K562 (cell line): Measurements from ENCODE around the gene SLC32A1. TPM values are rescaled to one million over a fixed set of nuclear protein-coding genes. Genes with fewer than 3 reads are reported as not detected.

Experiments used
- ATF1 ChIP-seq, 2 experiments: fragments of 450-650 bp in 1 of 2; IDR thresholded peaks; 2 replicates each; pipeline ENCODE4 v1.6.1; 2016; ENCODE audit warnings: missing compliant biosample characterization in 1 of 2, missing genetic modification characterization in 1 of 2
- CREM ChIP-seq: IDR thresholded peaks from 2 replicates; pipeline ENCODE4 v1.6.1; 2014; ENCODE audit warnings: antibody characterized with exemption, low read depth
- CXXC5 ChIP-seq: fragments of 250-450 bp; sonication (Bioruptor Pico); IDR thresholded peaks from 2 replicates; pipeline ENCODE4 v1.8.0; 2022; ENCODE audit warnings: inconsistent platforms, mild to moderate bottlenecking, moderate library complexity
- HDAC1 ChIP-seq, 2 experiments: fragments of 450-650 bp; IDR thresholded peaks; 2 replicates each; pipeline ENCODE4 v1.6.1; 2016 to 2017; ENCODE audit warnings: inconsistent platforms in 1 of 2, mild to moderate bottlenecking in 1 of 2, moderate library complexity in 1 of 2
- HMGN3 ChIP-seq: IDR thresholded peaks from 2 replicates; pipeline ENCODE4 v1.6.1; 2011; ENCODE audit warnings: borderline replicate concordance, low read depth, mild to moderate bottlenecking, mixed read lengths, low read length; ENCODE audit not compliant: insufficient read length; ENCODE audit errors: extremely low read depth
- MCM2 ChIP-seq: fragments of 450-650 bp; IDR thresholded peaks from 2 replicates; pipeline ENCODE4 v1.6.1; 2017; ENCODE audit warnings: low read depth, mild to moderate bottlenecking
- NCOA1 ChIP-seq: fragments of 450-650 bp; IDR thresholded peaks from 2 replicates; pipeline ENCODE4 v1.6.1; 2016; ENCODE audit warnings: low read depth
- NELFE ChIP-seq: IDR thresholded peaks from 2 replicates; pipeline ENCODE4 v1.6.1; 2011; ENCODE audit warnings: mild to moderate bottlenecking; ENCODE audit not compliant: insufficient read depth, insufficient read length
- NKRF ChIP-seq: fragments of 450-650 bp; IDR thresholded peaks from 2 replicates; pipeline ENCODE4 v1.6.1; 2016; ENCODE audit warnings: borderline replicate concordance
- NR1H2 ChIP-seq: sonication (generic); formaldehyde crosslinking; IDR thresholded peaks from 2 replicates; pipeline ENCODE4 v1.4.0; 2020; ENCODE audit warnings: mild to moderate bottlenecking, missing genetic modification reagents
- SMAD3 ChIP-seq: fragments of 450-650 bp; formaldehyde crosslinking; conservative IDR thresholded peaks from 2 replicates; pipeline ENCODE4 v1.4.0; 2020; ENCODE audit warnings: mild to moderate bottlenecking
- SREBF2 ChIP-seq: sonication (generic); formaldehyde crosslinking; IDR thresholded peaks from 2 replicates; pipeline ENCODE4 v1.4.0; 2020; ENCODE audit warnings: mild to moderate bottlenecking, missing genetic modification reagents
- THAP12 ChIP-seq: fragments of 250-450 bp; sonication (Bioruptor Pico); IDR thresholded peaks from 2 replicates; pipeline ENCODE4 v1.9.0; 2021; ENCODE audit warnings: mild to moderate bottlenecking, inconsistent platforms
- ZNF23 ChIP-seq: fragments of 250-450 bp; sonication (Bioruptor Pico); IDR thresholded peaks from 2 replicates; pipeline ENCODE4 v1.4.0; 2020; ENCODE audit warnings: mild to moderate bottlenecking
- ZNF253 ChIP-seq: fragments of 250-450 bp; sonication (Bioruptor Pico); conservative IDR thresholded peaks from 2 replicates; pipeline ENCODE4 v1.6.1; 2021; ENCODE audit warnings: mild to moderate bottlenecking
- ZNF584 ChIP-seq: fragments of 200-800 bp; sonication (Bioruptor generic); IDR thresholded peaks from 2 replicates; pipeline ENCODE4 v1.6.1; 2016; ENCODE audit warnings: low read depth, mild to moderate bottlenecking, missing genetic modification characterization, missing compliant biosample characterization
- ZNF592 ChIP-seq: fragments of 450-650 bp; IDR thresholded peaks from 2 replicates; pipeline ENCODE4 v1.6.1; 2017; ENCODE audit warnings: antibody characterized with exemption, mild to moderate bottlenecking
- polyA plus RNA-seq, 8 experiments: library from polyadenylated mRNA; depleted of rRNA in 4 of 8; stranded (reverse) in 5 of 8; unstranded in 3 of 8; fragments of >200 nt; fragmentation: Nextera tagmentation in 2 of 8; fragmentation: Illumina TruSeq in 1 of 8; extraction: Ambion mirVana in 2 of 8; extraction: Trizol in 1 of 8; gene quantifications; 2 replicates each; pipeline versions ENCODE4 v1.2.1 to v1.2.3, GENCODE V29; 2011 to 2014; ENCODE audit warnings: inconsistent platforms in 1 of 8, missing spikeins in 1 of 8
- total RNA-seq, 7 experiments: library from RNA; depleted of rRNA in 6 of 7; stranded (reverse); fragments of >200 nt in 6 of 7; fragmentation: Illumina TruSeq in 2 of 7; extraction: Trizol in 2 of 7; gene quantifications; 2 replicates each; pipeline versions ENCODE4 v1.2.1 to v1.2.3, GENCODE V29; 2011 to 2021; ENCODE audit warnings: low replicate concordance in 1 of 7
- TF ChIP-seq, protein P1 (sequence below), 3 experiments: fragments of 200-800 bp in 1 of 3; sonication (Bioruptor generic) in 1 of 3; sonication (generic) in 1 of 3; formaldehyde crosslinking in 1 of 3; IDR thresholded peaks; 2 replicates each; pipeline versions ENCODE4 v1.6.1 to v1.8.0; 2016 to 2022; ENCODE audit warnings: mild to moderate bottlenecking in 2 of 3, missing compliant biosample characterization in 2 of 3, missing genetic modification characterization in 2 of 3, missing genetic modification reagents in 1 of 3

Gene SLC32A1
- total and polyA plus RNA-seq, 9 of the 15 experiments (the other 6 are each of a cell fraction or from before 2014, with no cell fraction given): not detected

DNA sequence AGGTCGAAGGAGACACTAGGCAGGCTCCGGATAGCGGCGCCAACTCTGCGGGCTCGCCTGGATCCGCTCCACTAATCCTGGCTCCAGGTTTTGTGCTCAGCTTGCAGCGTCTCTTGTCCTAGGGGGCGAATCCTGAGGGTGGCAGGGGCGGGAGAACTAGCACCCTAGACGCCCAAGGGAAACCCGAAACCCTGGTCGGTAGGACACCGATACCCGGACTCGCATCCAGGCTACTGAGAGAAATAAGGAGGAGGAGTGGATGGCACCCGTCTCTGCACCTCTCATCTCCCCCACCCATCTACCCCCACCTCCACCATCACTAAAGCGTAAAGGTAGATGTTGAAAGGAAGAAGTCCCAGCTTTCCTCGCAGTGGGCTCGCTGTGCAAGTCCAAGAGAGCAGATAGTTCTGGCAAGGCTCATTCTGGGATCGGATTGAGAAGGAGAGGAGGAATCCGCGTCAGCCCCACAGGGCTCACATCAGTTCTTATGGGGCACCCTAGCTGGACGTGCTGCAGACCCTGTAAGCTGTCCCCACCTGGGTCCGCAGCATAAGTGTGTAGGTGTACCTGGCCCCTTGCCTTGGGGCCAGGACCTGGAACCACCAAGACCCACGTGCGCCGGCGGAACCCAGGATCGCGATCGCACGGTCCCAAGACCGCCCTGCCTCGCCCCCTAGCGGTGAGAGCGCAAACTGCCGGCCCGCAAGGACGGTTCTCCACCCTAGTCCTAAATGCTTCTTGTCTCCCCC lies 6.9 kb downstream of the SLC32A1 start (continued):
- TF ChIP-seq ZNF592: no peak
- no peak for TF ChIP-seq ZNF253 (CRISPR knock-in tag)
- no peak for TF ChIP-seq HMGN3
- no peak for TF ChIP-seq NR1H2 (CRISPR knock-in tag)
- no peak for TF ChIP-seq THAP12
- TF ChIP-seq SMAD3 (CRISPR knock-in tag): no peak
- TF ChIP-seq, protein P1, sequence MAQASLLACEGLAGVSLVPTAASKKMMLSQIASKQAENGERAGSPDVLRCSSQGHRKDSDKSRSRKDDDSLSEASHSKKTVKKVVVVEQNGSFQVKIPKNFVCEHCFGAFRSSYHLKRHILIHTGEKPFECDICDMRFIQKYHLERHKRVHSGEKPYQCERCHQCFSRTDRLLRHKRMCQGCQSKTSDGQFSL (CRISPR knock-in tag; IDR thresholded peaks at IDR 0.05): no peak
- TF ChIP-seq, protein P1 (tag; IDR thresholded peaks at IDR 0.05): no peak
- peak; percentile 56; the same call in 1 of the 2 replicates for TF ChIP-seq NKRF
- peak; percentile 54; the same call in 1 of the 2 replicates for TF ChIP-seq CREM
- no peak for TF ChIP-seq MCM2
- TF ChIP-seq ATF1 (CRISPR knock-in tag; IDR thresholded peaks at IDR 0.05): no peak
- TF ChIP-seq ATF1 (tag; IDR thresholded peaks at IDR 0.05): peak; percentile 25
- TF ChIP-seq HDAC1 (IDR thresholded peaks at IDR 0.05): 0 out of 4 replicates have a peak, but pooled peaks of 1 of the 2 experiments have one; percentile 22
- TF ChIP-seq ZNF584 (CRISPR knock-in tag): no peak
- TF ChIP-seq SREBF2 (CRISPR knock-in tag): no peak
- TF ChIP-seq CXXC5 (CRISPR knock-in tag): peak; percentile 33
- no peak for TF ChIP-seq NCOA1
- TF ChIP-seq NELFE: no peak
- TF ChIP-seq ZNF23: no peak
